OCI-LY7 (cell line): ENCODE measurements around the gene TARP.

Experiments
- CTCF ChIP-seq: fragments of 200-600 bp; sonication (generic); conservative IDR thresholded peaks from 2 replicates; pipeline ENCODE4 v1.5.1; 2014; ENCODE audit warnings: mild to moderate bottlenecking, antibody characterized with exemption, low read length, moderate library complexity, mixed read lengths
- EZH2phosphoT487 ChIP-seq: fragments of 200-600 bp; sonication (generic); IDR thresholded peaks from 2 replicates; pipeline ENCODE4 v1.6.1; 2018; ENCODE audit warnings: low read depth, borderline replicate concordance, mild to moderate bottlenecking, mixed run types, antibody characterized with exemption, low read length, moderate library complexity, mixed read lengths

GRCh38 chr7:38310591-38311101 lies 37.2 kb upstream of the TARP start:
- TF ChIP-seq CTCF (no peak), EZH2phosphoT487 (no peak)
